Fibroblast of lung (primary cell): ENCODE data around the gene SMIM38.

Experiments
- EZH2 ChIP-seq: IDR thresholded peaks from 2 replicates; pipeline ENCODE4 v1.5.1; 2012; ENCODE audit warnings: low read length, control low read depth, mild to moderate bottlenecking; ENCODE audit errors: missing control alignments
- TF ChIP-seq, protein P1 (sequence below), 2 donors: IDR thresholded peaks in 1 of 2; conservative IDR thresholded peaks in 1 of 2; 1 replicate in 1 of 2; 2 replicates in 1 of 2; pipeline ENCODE4 v1.5.1; 2011 to 2012; ENCODE audit warnings: low read length in 2 of 2, control low read depth in 1 of 2, inconsistent platforms in 1 of 2, low read depth in 1 of 2, mild to moderate bottlenecking in 1 of 2

DNA sequence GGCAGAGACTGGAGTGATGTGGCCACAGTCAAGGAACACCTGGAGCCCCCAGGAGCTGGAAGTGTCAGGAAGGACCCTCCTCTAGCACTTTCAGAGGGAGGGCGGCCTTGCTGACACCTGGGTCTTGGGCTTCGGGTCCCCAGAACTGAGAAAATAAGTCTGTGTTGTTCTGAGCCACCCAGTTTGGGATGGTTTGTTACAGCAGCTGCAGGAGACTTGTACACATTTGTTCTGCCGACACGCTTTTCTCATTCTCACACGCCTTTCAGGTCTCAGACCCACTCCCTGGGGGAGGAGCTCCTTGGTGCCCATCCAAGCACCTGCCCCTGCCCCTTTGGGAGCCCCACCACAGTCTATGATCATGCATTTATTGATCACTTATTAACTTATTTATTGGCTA, 47.2 kb upstream of the SMIM38 start:
- TF ChIP-seq, protein P1, sequence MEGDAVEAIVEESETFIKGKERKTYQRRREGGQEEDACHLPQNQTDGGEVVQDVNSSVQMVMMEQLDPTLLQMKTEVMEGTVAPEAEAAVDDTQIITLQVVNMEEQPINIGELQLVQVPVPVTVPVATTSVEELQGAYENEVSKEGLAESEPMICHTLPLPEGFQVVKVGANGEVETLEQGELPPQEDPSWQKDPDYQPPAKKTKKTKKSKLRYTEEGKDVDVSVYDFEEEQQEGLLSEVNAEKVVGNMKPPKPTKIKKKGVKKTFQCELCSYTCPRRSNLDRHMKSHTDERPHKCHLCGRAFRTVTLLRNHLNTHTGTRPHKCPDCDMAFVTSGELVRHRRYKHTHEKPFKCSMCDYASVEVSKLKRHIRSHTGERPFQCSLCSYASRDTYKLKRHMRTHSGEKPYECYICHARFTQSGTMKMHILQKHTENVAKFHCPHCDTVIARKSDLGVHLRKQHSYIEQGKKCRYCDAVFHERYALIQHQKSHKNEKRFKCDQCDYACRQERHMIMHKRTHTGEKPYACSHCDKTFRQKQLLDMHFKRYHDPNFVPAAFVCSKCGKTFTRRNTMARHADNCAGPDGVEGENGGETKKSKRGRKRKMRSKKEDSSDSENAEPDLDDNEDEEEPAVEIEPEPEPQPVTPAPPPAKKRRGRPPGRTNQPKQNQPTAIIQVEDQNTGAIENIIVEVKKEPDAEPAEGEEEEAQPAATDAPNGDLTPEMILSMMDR (conservative IDR thresholded peaks at IDR 0.05 in 1 of 2, IDR thresholded peaks at IDR 0.05 in 1 of 2; ENCODE audit: low read depth in 1 of 2, low read length in 2 of 2) = no peak
- TF ChIP-seq EZH2 = no peak
